GM10266 (cell line): ENCODE data around the gene KLRC3.
"Not testable (repeated sequence)": the region's sequence is repeated elsewhere in the genome, so short reads cannot be mapped to it uniquely, and the experiment has no call there.

Source experiments
- DNase-seq: peaks from one replicate; pipeline ENCODE4 v3.0.0; 2012; ENCODE audit errors: extremely low spot score
- CTCF ChIP-seq: IDR thresholded peaks from 2 replicates; pipeline ENCODE4 v1.5.1; 2012; ENCODE audit warnings: mild to moderate bottlenecking, low read depth; ENCODE audit not compliant: control insufficient read depth, insufficient read depth; ENCODE audit errors: missing control alignments

KLRC3 gene

GRCh38 chr12:10448236-10448635 is 27.8 kb upstream of the KLRC3 start:
- no peak for DNase-seq
- TF ChIP-seq CTCF = no peak

GRCh38 chr12:10446052-10446451 is 25.7 kb upstream of the KLRC3 start:
- not testable (repeated sequence) for DNase-seq

- not testable (repeated sequence) for DNase-seq
These were observed 20.7 kb upstream of the KLRC3 start for GRCh38 chr12:10441144-10441543.

GRCh38 chr12:10439608-10440274 is 19.3 kb upstream of the KLRC3 start:
- DNase-seq = not testable (repeated sequence)

- not testable (repeated sequence) for DNase-seq
These were observed 17.2 kb upstream of the KLRC3 start for GRCh38 chr12:10437601-10438000.

- DNase-seq = not testable (repeated sequence)
These were observed 15.4 kb upstream of the KLRC3 start, which contains the start of gene KLRC2 for GRCh38 chr12:10435816-10436215. Gene KLRC2 (minus strand): TSS chr12:10436010. CDS start chr12:10435986, 24 bp downstream.

GRCh38 chr12:10430623-10431022 is 10.2 kb upstream of the KLRC3 start:
- not testable (repeated sequence) for DNase-seq

- DNase-seq = not testable (repeated sequence)
These were observed 5.5 kb upstream of the KLRC3 start for GRCh38 chr12:10425938-10426337.

- DNase-seq = not testable (repeated sequence)
These were observed 4.0 kb upstream of the KLRC3 start for GRCh38 chr12:10424260-10424899.

- DNase-seq = not testable (repeated sequence)
These were observed 1.8 kb upstream of the KLRC3 start for GRCh38 chr12:10422159-10422558.

GRCh38 chr12:10409392-10409791 is 11.0 kb downstream of the KLRC3 start, which contains the start of gene KLRC4:
Gene KLRC4 (minus strand): TSS chr12:10409757. CDS start chr12:10409575, 182 bp downstream.
- no peak for DNase-seq
- TF ChIP-seq CTCF = no peak

- DNase-seq = no peak
- TF ChIP-seq CTCF = no peak
These were observed 11.6 kb downstream of the KLRC3 start for GRCh38 chr12:10408842-10409241.
